Mesenchymal stem cell (in vitro differentiated cells and primary cell): ENCODE results near the gene TNNT2.

Experiments
- DNase-seq: peaks from one replicate; pipeline ENCODE4 v3.0.0-alpha.2; 2013
- H2AFZ ChIP-seq: one replicate; pipeline ENCODE4 v1.6.1; 2013; ENCODE audit warnings: low read depth, mild to moderate bottlenecking, control low read depth, inconsistent platforms, low read length, moderate library complexity
- H2AK5ac ChIP-seq: 2 replicates; pipeline ENCODE4 v1.6.1; 2013; ENCODE audit warnings: low read length, moderate library complexity, mild to moderate bottlenecking, inconsistent platforms; ENCODE audit not compliant: severe bottlenecking
- H2BK120ac ChIP-seq: one replicate; pipeline ENCODE4 v1.6.1; 2013; ENCODE audit warnings: low read depth, mild to moderate bottlenecking, inconsistent platforms, low read length, moderate library complexity
- H2BK12ac ChIP-seq, 2 experiments: one replicate each; pipeline ENCODE4 v1.6.1; 2013; ENCODE audit warnings: inconsistent platforms in 2 of 2, low read length in 2 of 2, mild to moderate bottlenecking in 2 of 2, moderate library complexity in 2 of 2, control low read depth in 1 of 2
- H2BK15ac ChIP-seq: one replicate; pipeline ENCODE4 v1.6.1; 2013; ENCODE audit warnings: mild to moderate bottlenecking, low read depth, inconsistent platforms; ENCODE audit not compliant: poor library complexity, severe bottlenecking
- H2BK5ac ChIP-seq: 2 replicates; pipeline ENCODE4 v1.6.1; 2013; ENCODE audit warnings: low read depth, mild to moderate bottlenecking, low read length, control low read depth, inconsistent platforms; ENCODE audit not compliant: poor library complexity, severe bottlenecking
- H3K14ac ChIP-seq, 2 experiments: one replicate each; pipeline ENCODE4 v1.6.1; 2013; ENCODE audit warnings: inconsistent platforms in 2 of 2, low read length in 2 of 2, control low read depth in 1 of 2, mild to moderate bottlenecking in 1 of 2, moderate library complexity in 1 of 2
- H3K18ac ChIP-seq, 2 experiments: one replicate each; pipeline ENCODE4 v1.6.1; 2013; ENCODE audit warnings: inconsistent platforms in 2 of 2, low read length in 2 of 2, control low read depth in 1 of 2, low read depth in 1 of 2, mild to moderate bottlenecking in 1 of 2
- H3K23ac ChIP-seq, 2 experiments: one replicate each; pipeline ENCODE4 v1.6.1; 2013; ENCODE audit warnings: inconsistent platforms in 2 of 2, low read length in 2 of 2, mild to moderate bottlenecking in 2 of 2, moderate library complexity in 2 of 2, control low read depth in 1 of 2
- H3K27ac ChIP-seq: 2 replicates; pipeline ENCODE4 v1.5.1; 2013; ENCODE audit warnings: mild to moderate bottlenecking, moderate library complexity, low read length, control low read depth, inconsistent platforms; ENCODE audit not compliant: poor library complexity, severe bottlenecking
- H3K27me3 ChIP-seq, 2 experiments: 2 replicates each; pipeline versions ENCODE4 v1.6.1 to v1.7.0; 2013; ENCODE audit warnings: low read length in 2 of 2, mild to moderate bottlenecking in 2 of 2, moderate library complexity in 2 of 2, control low read depth in 1 of 2, inconsistent platforms in 1 of 2; ENCODE audit not compliant: control insufficient read depth in 1 of 2, insufficient read depth in 1 of 2
- H3K36me3 ChIP-seq, 2 experiments: 2 replicates each; pipeline versions ENCODE4 v1.6.1 to v1.7.0; 2013; ENCODE audit warnings: low read length in 2 of 2, control low read depth in 1 of 2, inconsistent platforms in 1 of 2, low read depth in 1 of 2, mild to moderate bottlenecking in 1 of 2; ENCODE audit not compliant: insufficient read depth in 2 of 2, control insufficient read depth in 1 of 2
- H3K4ac ChIP-seq, 2 experiments: one replicate each; pipeline ENCODE4 v1.6.1; 2013; ENCODE audit warnings: inconsistent platforms in 2 of 2, low read length in 2 of 2, mild to moderate bottlenecking in 2 of 2, moderate library complexity in 2 of 2, control low read depth in 1 of 2, low read depth in 1 of 2
- H3K4me1 ChIP-seq: 2 replicates; pipeline ENCODE4 v1.6.1; 2013; ENCODE audit warnings: low read depth, low read length, control low read depth; ENCODE audit not compliant: control insufficient read depth, insufficient read depth
- H3K4me2 ChIP-seq: 2 replicates; pipeline ENCODE4 v1.6.1; 2013; ENCODE audit warnings: low read length, mild to moderate bottlenecking, inconsistent platforms; ENCODE audit not compliant: poor library complexity, severe bottlenecking
- H3K4me3 ChIP-seq, 2 experiments: 2 replicates each; pipeline versions ENCODE4 v1.5.1 to v1.7.0; 2013; ENCODE audit warnings: low read length in 2 of 2, mild to moderate bottlenecking in 2 of 2, control low read depth in 1 of 2, low read depth in 1 of 2; ENCODE audit not compliant: insufficient read depth in 1 of 2
- H3K79me1 ChIP-seq: replicated peaks from 2 replicates; pipeline ENCODE4 v1.6.1; 2013; ENCODE audit warnings: mild to moderate bottlenecking, control low read depth, low read length, inconsistent platforms; ENCODE audit not compliant: poor library complexity, severe bottlenecking
- H3K9ac ChIP-seq: 2 replicates; pipeline ENCODE4 v1.7.0; 2013; ENCODE audit warnings: mild to moderate bottlenecking, low read length, moderate library complexity
- H3K9me3 ChIP-seq: 2 replicates; pipeline ENCODE4 v1.7.0; 2013; ENCODE audit warnings: mild to moderate bottlenecking, low read length; ENCODE audit not compliant: control insufficient read depth
- H4K8ac ChIP-seq: one replicate; pipeline ENCODE4 v1.6.1; 2013; ENCODE audit warnings: inconsistent platforms, mild to moderate bottlenecking, low read length, moderate library complexity
- H4K91ac ChIP-seq: one replicate; pipeline ENCODE4 v1.6.1; 2013; ENCODE audit warnings: mild to moderate bottlenecking, low read length, inconsistent platforms
- WGBS: methylation state at CpG from one replicate; pipeline ENCODE4 v1.1.7; 2013; ENCODE audit warnings: mixed read lengths; 5-methylcytosine and 5-hydroxymethylcytosine counted together

Gene TNNT2

GRCh38 chr1:201317551-201317950, 59.9 kb downstream of the TNNT2 start:
- WGBS: 92% methylated on average over 13 of the region's 13 CpGs
- H3K14ac ChIP-seq: no peak overlapping the region
- no peak for DNase-seq
- H3K36me3 ChIP-seq: no peaks in the 10 kb centered on the region
- no peak overlapping the region for H2AK5ac ChIP-seq
- peaks cover 3% of the 10 kb centered on the region for H3K9me3 ChIP-seq
- H2BK120ac ChIP-seq: no peak overlapping the region
- no peak overlapping the region for H3K4ac ChIP-seq
- H3K18ac ChIP-seq: no peak overlapping the region
- H3K9ac ChIP-seq: no peak overlapping the region
- no peaks in the 10 kb centered on the region for H3K4me1 ChIP-seq
- no peak overlapping the region for H3K4me2 ChIP-seq
- no peak overlapping the region for H2BK12ac ChIP-seq
- no peak overlapping the region for H4K91ac ChIP-seq
- peaks cover 43 to 84% of the 10 kb centered on the region in 2 experiments for H3K27me3 ChIP-seq
- no peak overlapping the region for H2BK15ac ChIP-seq
- H2BK5ac ChIP-seq: no peak overlapping the region
- H3K4me3 ChIP-seq: no peak overlapping the region
- no peak overlapping the region for H3K27ac ChIP-seq
- no peak overlapping the region for H3K23ac ChIP-seq
- H2AFZ ChIP-seq: no peak overlapping the region
- H4K8ac ChIP-seq: no peak overlapping the region
- H3K79me1 ChIP-seq: no peaks in the 10 kb centered on the region

GRCh38 chr1:201316556-201316955, 60.9 kb downstream of the TNNT2 start:
- H2BK5ac ChIP-seq: no peak overlapping the region
- H3K9me3 ChIP-seq: peaks cover 3% of the 10 kb centered on the region
- no peak overlapping the region for H2AFZ ChIP-seq
- no peaks in the 10 kb centered on the region for H3K4me1 ChIP-seq
- no peak for DNase-seq
- H2BK120ac ChIP-seq: no peak overlapping the region
- 88% methylated on average over 5 of the region's 5 CpGs for WGBS
- no peak overlapping the region for H3K27ac ChIP-seq
- no peak overlapping the region for H4K91ac ChIP-seq
- no peak overlapping the region for H2AK5ac ChIP-seq
- H3K4me2 ChIP-seq: no peak overlapping the region
- H3K36me3 ChIP-seq: no peaks in the 10 kb centered on the region
- peaks cover 48 to 92% of the 10 kb centered on the region in 2 experiments for H3K27me3 ChIP-seq
- H3K23ac ChIP-seq: no peak overlapping the region
- H3K14ac ChIP-seq: no peak overlapping the region
- H3K4me3 ChIP-seq: no peak overlapping the region
- no peak overlapping the region for H3K4ac ChIP-seq
- no peaks in the 10 kb centered on the region for H3K79me1 ChIP-seq
- H2BK15ac ChIP-seq: no peak overlapping the region
- no peak overlapping the region for H3K9ac ChIP-seq
- H4K8ac ChIP-seq: no peak overlapping the region
- H3K18ac ChIP-seq: no peak overlapping the region
- no peak overlapping the region for H2BK12ac ChIP-seq

- Histone ChIP-seq H3K4me1 (peaks cover 3% of the 10 kb centered on the region), H2BK120ac (no peak overlapping the region), H3K27ac (no peak overlapping the region), H4K8ac (no peak overlapping the region), H3K4ac (no peak overlapping the region), H2AK5ac (no peak overlapping the region), H2BK15ac (no peak overlapping the region), H3K14ac (no peak overlapping the region), H3K79me1 (no peaks in the 10 kb centered on the region), H2BK5ac (no peak overlapping the region), H3K23ac (no peak overlapping the region), H3K4me3 (no peak overlapping the region), H3K4me2 (no peak overlapping the region), H3K9me3 (peaks cover 3% of the 10 kb centered on the region), H3K36me3 (no peaks in the 10 kb centered on the region), H3K18ac (no peak overlapping the region), H2AFZ (no peak overlapping the region), H3K9ac (no peak overlapping the region), H4K91ac (no peak overlapping the region), H3K27me3 (peaks cover 68 to 85% of the 10 kb centered on the region in 2 experiments), H2BK12ac (no peak overlapping the region)
- no peak for DNase-seq
- 90% methylated on average over 16 of the region's 16 CpGs for WGBS
These were observed 64.4 kb downstream of the TNNT2 start for GRCh38 chr1:201313086-201313485.

- Histone ChIP-seq H2BK12ac (no peak overlapping the region), H3K23ac (no peak overlapping the region), H4K8ac (no peak overlapping the region), H3K79me1 (no peaks in the 10 kb centered on the region), H3K14ac (no peak overlapping the region), H2BK120ac (no peak overlapping the region), H3K4me2 (no peak overlapping the region), H3K4ac (no peak overlapping the region), H3K18ac (no peak overlapping the region), H3K9ac (no peak overlapping the region), H3K27me3 (peaks cover 76 to 79% of the 10 kb centered on the region in 2 experiments), H3K9me3 (peaks cover 3% of the 10 kb centered on the region), H3K36me3 (no peaks in the 10 kb centered on the region), H3K4me3 (no peak overlapping the region), H3K4me1 (peaks cover 3% of the 10 kb centered on the region), H2AK5ac (no peak overlapping the region), H2BK5ac (no peak overlapping the region), H3K27ac (no peak overlapping the region), H4K91ac (no peak overlapping the region), H2AFZ (no peak overlapping the region), H2BK15ac (no peak overlapping the region)
- DNase-seq: no peak
- WGBS: 87% methylated on average over 7 of the region's 7 CpGs
These were observed 65.2 kb downstream of the TNNT2 start for GRCh38 chr1:201312298-201312697.
